Measurements from ENCODE around the gene AP2A2. TPM values are rescaled to one million over a fixed set of nuclear protein-coding genes. Genes with fewer than 3 reads are reported as not detected.
A peak's percentile ranks its signal among the peaks of the same experiment; 100 is the strongest.

The AP2A2 gene
- total and polyA plus RNA-seq, 8 donors: 15.0 to 350 (median 39.9) TPM

- WGBS, 5 donors: 76 to 82% (median 79%) methylated on average over 6 of the region's 6 CpGs
Measured at GRCh38 chr11:934527-934926, 8.9 kb downstream of the AP2A2 start.

GRCh38 chr11:936199-936598 is 10.5 kb downstream of the AP2A2 start:
- H3K4me3 ChIP-seq: no peak overlapping the region
- H3K9me3 ChIP-seq: no peaks in the 10 kb centered on the region
- H3K27me3 ChIP-seq: no peaks in the 10 kb centered on the region
- TF ChIP-seq CTCF (IDR thresholded peaks at IDR 0.05): no peak
- intact Hi-C loops (cut with DNase I; ENCODE audit: low total_unique reads): no loop called here
- 89 to 97% (median 94%) methylated on average over 3 of the region's 3 CpGs for WGBS, 5 donors
- H3K36me3 ChIP-seq: peaks cover 0 to 4% (median 0%) of the 10 kb centered on the region in 4 donors
- H3K27ac ChIP-seq: no peak overlapping the region
- DNase-seq: no peak
- H3K4me1 ChIP-seq: peaks cover 15 to 59% (median 50%) of the 10 kb centered on the region in 4 donors

More at GRCh38 chr11:934527-934926, 8.9 kb downstream of the AP2A2 start:
- Histone ChIP-seq H3K36me3 (peaks cover 0 to 4% (median 0%) of the 10 kb centered on the region in 4 donors), H3K9me3 (no peaks in the 10 kb centered on the region), H3K4me1 (peaks cover 8 to 60% (median 56%) of the 10 kb centered on the region in 4 donors), H3K27ac (peak overlapping the region in 2 of 5 donors; percentile 49 to 64), H3K4me3 (no peak overlapping the region), H3K27me3 (no peaks in the 10 kb centered on the region)
- TF ChIP-seq CTCF (IDR thresholded peaks at IDR 0.05) (no peak), POLR2A (IDR thresholded peaks at IDR 0.05) (no peak), POLR2AphosphoS5 (IDR thresholded peaks at IDR 0.05) (no peak), EP300 (IDR thresholded peaks at IDR 0.05) (no peak)
- intact Hi-C loops (cut with DNase I; ENCODE audit: low total_unique reads): no loop called here
- no peak for DNase-seq

- Histone ChIP-seq H3K4me3 (no peak overlapping the region), H3K27me3 (no peaks in the 10 kb centered on the region), H3K27ac (no peak overlapping the region), H3K4me1 (peaks cover 15 to 57% (median 51%) of the 10 kb centered on the region in 4 donors), H3K9me3 (no peaks in the 10 kb centered on the region), H3K36me3 (peaks cover 0 to 4% (median 0%) of the 10 kb centered on the region in 4 donors)
- TF ChIP-seq EP300 (IDR thresholded peaks at IDR 0.05) (no peak), CTCF (IDR thresholded peaks at IDR 0.05) (no peak)
- DNase-seq: no peak
- 65 to 80% (median 71%) methylated on average over 10 of the region's 10 CpGs for WGBS, 5 donors
- intact Hi-C loops (cut with DNase I; ENCODE audit: low total_unique reads): no loop called here
Measured at GRCh38 chr11:937841-938261, 12.2 kb downstream of the AP2A2 start.

GRCh38 chr11:940496-941135 is 14.9 kb downstream of the AP2A2 start:
- DNase-seq: no peak
- WGBS, 5 donors: 56 to 74% (median 57%) methylated on average over 9 to 11 of the region's 11 CpGs

More at GRCh38 chr11:940496-941135, 14.9 kb downstream of the AP2A2 start:
- peaks cover 8 to 64% (median 43%) of the 10 kb centered on the region in 4 donors for H3K4me1 ChIP-seq
- H3K27ac ChIP-seq: no peak overlapping the region
- no peaks in the 10 kb centered on the region for H3K27me3 ChIP-seq
- TF ChIP-seq EP300 (IDR thresholded peaks at IDR 0.05) (no peak), POLR2AphosphoS5 (IDR thresholded peaks at IDR 0.05) (no peak), CTCF (IDR thresholded peaks at IDR 0.05) (no peak), POLR2A (IDR thresholded peaks at IDR 0.05) (no peak)
- H3K4me3 ChIP-seq: no peak overlapping the region
- H3K36me3 ChIP-seq: peaks cover 0 to 17% (median 13%) of the 10 kb centered on the region in 4 donors
- no peaks in the 10 kb centered on the region for H3K9me3 ChIP-seq
- intact Hi-C loops (cut with DNase I; ENCODE audit: low total_unique reads): no loop called here

Data from stomach (tissue), 9 donors.